Stimulated activated CD8-positive, alpha-beta memory T cell treated with anti-CD3 and anti-CD28 coated beads, Interleukin-4, amount 100 ng/mL, for 1 hour (primary cell): ENCODE results near the gene NCKAP1.
"Not testable (repeated sequence)": the region's sequence is repeated elsewhere in the genome, so short reads cannot be mapped to it uniquely, and the experiment has no call there.

Source experiments
- DNase-seq, 2 donors: peaks; one replicate each; pipeline ENCODE4 v3.0.0-alpha.2; 2020; ENCODE audit warnings: low read depth in 2 of 2, low spot score in 1 of 2

The NCKAP1 gene

GRCh38 chr2:183038341-183039300 lies at the start of gene NCKAP1:
Gene NCKAP1, minus strand, starts transcription at chr2:183038457. Its CDS starts 358 bp downstream, at chr2:183038099.
- peak; percentile 53 to 59 for DNase-seq

GRCh38 chr2:183081911-183082310 lies 43.7 kb upstream of the NCKAP1 start:
- no peak for DNase-seq

- DNase-seq: no peak
These were observed 41.0 kb upstream of the NCKAP1 start for GRCh38 chr2:183079139-183079775.

- peak; percentile 44 to 61 for DNase-seq
These were observed 40.3 kb upstream of the NCKAP1 start, which contains the start of gene DUSP19 for GRCh38 chr2:183078464-183079138. Gene DUSP19, plus strand, starts transcription at chr2:183078747. Its CDS starts 187 bp downstream, at chr2:183078934.

GRCh38 chr2:183078163-183078463 lies 39.9 kb upstream of the NCKAP1 start:
- no peak for DNase-seq

- no peak for DNase-seq
These were observed 33.9 kb upstream of the NCKAP1 start for GRCh38 chr2:183072177-183072576.

- no peak for DNase-seq
These were observed 32.9 kb upstream of the NCKAP1 start for GRCh38 chr2:183070942-183071844.

GRCh38 chr2:183069174-183069573 lies 30.9 kb upstream of the NCKAP1 start:
- DNase-seq: no peak

GRCh38 chr2:183068561-183068960 lies 30.3 kb upstream of the NCKAP1 start:
- no peak for DNase-seq

- DNase-seq: no peak
These were observed 24.8 kb upstream of the NCKAP1 start for GRCh38 chr2:183063083-183063482.

- no peak for DNase-seq
These were observed 22.4 kb upstream of the NCKAP1 start for GRCh38 chr2:183060571-183061231.

- DNase-seq: no peak
These were observed 21.3 kb upstream of the NCKAP1 start for GRCh38 chr2:183059561-183059960.

- no peak for DNase-seq
These were observed 19.2 kb upstream of the NCKAP1 start for GRCh38 chr2:183057333-183057985.

- no peak for DNase-seq
These were observed 11.2 kb upstream of the NCKAP1 start for GRCh38 chr2:183049420-183049819.

- DNase-seq: not testable (repeated sequence)
These were observed 9.3 kb upstream of the NCKAP1 start for GRCh38 chr2:183047486-183048125.

GRCh38 chr2:183043580-183043979 lies 5.3 kb upstream of the NCKAP1 start:
- not testable (repeated sequence) for DNase-seq

- no peak for DNase-seq
These were observed 2.3 kb upstream of the NCKAP1 start for GRCh38 chr2:183040604-183041003.

GRCh38 chr2:183037553-183038340 lies 510 bp downstream of the NCKAP1 start:
- peak; percentile 5 for DNase-seq
